Measurements from ENCODE around the gene LRRTM4. TPM values are rescaled to one million over a fixed set of nuclear protein-coding genes. Genes with fewer than 3 reads are reported as not detected.

LRRTM4 gene
- polyA plus RNA-seq, 1 of the 3 experiments (the other 2 are of a cell fraction) = 0.10 TPM

DNA sequence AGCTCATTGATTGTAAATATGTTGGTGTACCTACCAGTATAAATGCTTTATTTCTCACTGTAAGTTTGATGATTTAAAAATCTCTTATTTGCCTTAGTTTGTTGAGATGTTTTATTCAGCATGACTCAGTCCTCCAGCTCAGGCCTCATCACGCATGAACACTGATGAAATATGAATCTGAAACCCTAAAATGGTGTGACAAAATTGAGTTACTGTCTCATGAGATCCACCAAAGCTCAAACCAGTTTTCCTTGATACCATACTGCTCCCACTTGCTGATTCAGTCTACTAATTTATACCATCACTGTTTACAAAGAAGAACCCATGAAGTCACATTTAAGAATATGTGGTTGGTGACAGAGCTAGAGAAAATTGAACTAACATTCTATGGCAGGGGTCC lies 524.9 kb downstream of the LRRTM4 start:
- H3K36me3 ChIP-seq (replicated peaks in 1 of 2; ENCODE audit: control insufficient read depth in 1 of 2, insufficient read depth in 2 of 2, low read length in 1 of 2) = no peaks in the 10 kb centered on the region
- no peak overlapping the region for H3K9ac ChIP-seq
- H3F3A ChIP-seq (replicated peaks; ENCODE audit: insufficient read depth) = no peaks in the 10 kb centered on the region
- H3K79me2 ChIP-seq (ENCODE audit: insufficient read depth) = no peaks in the 10 kb centered on the region
- ChIA-PET CTCF (interaction anchor here (1.2 to 1.3 kb wide), 2 partner anchors 9 to 14 kb away, joined by 3 to 4 read pairs; no protein-coding TSS in a partner anchor), POLR2A (no interaction called here)
- no peak overlapping the region for H2AFZ ChIP-seq (ENCODE audit: low read depth)
- H3K4me3 ChIP-seq (ENCODE audit: low read depth in 2 of 2, low read length in 1 of 2) = no peak overlapping the region
- no peak for DNase-seq
- no peak overlapping the region for H3K4me2 ChIP-seq
- H3K4me1 ChIP-seq (ENCODE audit: control insufficient read depth in 1 of 2, insufficient read depth in 2 of 2, low read depth in 1 of 2, low read length in 1 of 2) = no peaks in the 10 kb centered on the region; a peak in 2 of 4 replicates
- H4K20me1 ChIP-seq (ENCODE audit: insufficient read depth) = no peaks in the 10 kb centered on the region
- 38% methylated on average over 1 of the region's 1 CpG for WGBS (ENCODE audit: low lambda C conversion rate)
- no peaks in the 10 kb centered on the region for H3K9me3 ChIP-seq
- H3K27me3 ChIP-seq (ENCODE audit: insufficient read depth) = no peaks in the 10 kb centered on the region
- no peak for TF ChIP-seq EP300 (IDR thresholded peaks at IDR 0.05; ENCODE audit: borderline replicate concordance in 1 of 2, low read depth in 1 of 2, low read length in 1 of 2)
- TF ChIP-seq SIN3A (IDR thresholded peaks at IDR 0.05; ENCODE audit: borderline replicate concordance, low read depth, low read length) = no peak
- no peak for TF ChIP-seq SMC3 (IDR thresholded peaks at IDR 0.05; ENCODE audit: low read depth, low read length)
- TF ChIP-seq NFIC (IDR thresholded peaks at IDR 0.05; ENCODE audit: borderline replicate concordance) = no peak
- TF ChIP-seq GATA2 (CRISPR knock-in tag; IDR thresholded peaks at IDR 0.05) = no peak
- TF ChIP-seq NRF1 (IDR thresholded peaks at IDR 0.05; ENCODE audit: low read depth, low read length) = no peak
- no peak for TF ChIP-seq RFX5 (IDR thresholded peaks at IDR 0.05; ENCODE audit: low read length)
- no peak for TF ChIP-seq ELF1 (IDR thresholded peaks at IDR 0.05)
- TF ChIP-seq EZH2phosphoT487 (IDR thresholded peaks at IDR 0.05; ENCODE audit: borderline replicate concordance, low read depth) = no peak
- TF ChIP-seq TAF1 (IDR thresholded peaks at IDR 0.05; ENCODE audit: borderline replicate concordance, low read depth, low read length) = no peak
- no peak for TF ChIP-seq USF2 (IDR thresholded peaks at IDR 0.05; ENCODE audit: borderline replicate concordance, low read depth, low read length)
- TF ChIP-seq MEF2A (IDR thresholded peaks at IDR 0.05; ENCODE audit: borderline replicate concordance, low read depth) = no peak
- TF ChIP-seq ZBTB33 (IDR thresholded peaks at IDR 0.05; ENCODE audit: borderline replicate concordance, low read depth) = no peak
- no peak for TF ChIP-seq IRF3 (IDR thresholded peaks at IDR 0.05; ENCODE audit: low read depth, low read length)
- no peak for TF ChIP-seq FOXJ3 (CRISPR knock-in tag; IDR thresholded peaks at IDR 0.05)
- no peak for TF ChIP-seq FOXM1 (IDR thresholded peaks at IDR 0.05; ENCODE audit: low read depth)
- TF ChIP-seq GABPA (IDR thresholded peaks at IDR 0.05; ENCODE audit: low read depth) = no peak
- no peak overlapping the region for H3K27ac ChIP-seq (ENCODE audit: low read depth in 2 of 2, low read length in 1 of 2)
- H3K9me2 ChIP-seq = no peaks in the 10 kb centered on the region

Measured in SK-N-SH (cell line).